Activated T-cell treated with anti-CD3 and anti-CD28 coated beads, Interleukin-2, amount 50 U/mL, for 1 hour (primary cell): ENCODE measurements around the gene UGDH.
"Not testable (repeated sequence)": the region's sequence is repeated elsewhere in the genome, so short reads cannot be mapped to it uniquely, and the experiment has no call there.

Experiments
- DNase-seq: peaks from one replicate; pipeline ENCODE4 v3.0.0-alpha.2; 2020

The UGDH gene

DNA sequence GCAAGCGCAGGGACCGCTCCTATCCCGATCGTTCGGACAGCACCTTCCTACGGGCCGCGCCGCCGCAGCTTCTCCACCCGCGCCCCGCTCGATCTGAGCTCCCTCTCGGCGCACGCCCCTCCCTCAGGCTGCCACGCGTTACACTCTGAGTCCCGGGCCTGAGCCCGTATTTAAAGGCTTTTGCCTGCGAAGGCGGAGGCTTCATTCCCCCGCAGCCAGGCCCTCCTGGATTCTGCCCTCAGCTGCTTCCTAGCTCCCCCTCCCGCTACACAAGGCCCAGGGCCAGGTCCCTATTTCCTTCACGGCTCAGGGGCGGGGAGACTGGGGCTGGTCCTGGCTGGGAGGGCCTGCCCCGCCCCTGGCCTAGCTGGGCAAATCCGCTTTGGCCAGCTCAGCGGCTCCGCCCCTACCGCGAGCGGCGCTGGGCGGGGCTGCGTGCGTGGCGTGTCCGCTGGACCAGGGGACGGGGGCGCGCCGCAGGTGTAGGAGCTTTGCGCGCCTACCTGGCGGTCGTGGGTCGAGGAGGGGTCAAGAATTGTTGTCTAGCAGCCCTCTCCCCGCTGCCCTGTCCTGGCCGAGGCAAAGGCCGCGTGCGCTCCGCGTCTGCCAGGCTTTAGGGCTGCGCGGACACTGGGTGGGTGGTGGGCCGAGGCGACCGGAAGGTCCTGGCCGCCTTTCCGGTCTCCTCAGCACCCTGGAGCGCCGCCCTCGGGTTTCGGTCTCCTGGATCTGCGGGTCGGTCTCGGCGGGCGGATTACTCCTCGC is at the start of gene UGDH:
TSS of gene UGDH (minus strand) at position 144 of the 765 bp plus-strand sequence. CDS start 5,927 bp downstream, outside the sequence.
- peak; percentile 93 for DNase-seq

DNA sequence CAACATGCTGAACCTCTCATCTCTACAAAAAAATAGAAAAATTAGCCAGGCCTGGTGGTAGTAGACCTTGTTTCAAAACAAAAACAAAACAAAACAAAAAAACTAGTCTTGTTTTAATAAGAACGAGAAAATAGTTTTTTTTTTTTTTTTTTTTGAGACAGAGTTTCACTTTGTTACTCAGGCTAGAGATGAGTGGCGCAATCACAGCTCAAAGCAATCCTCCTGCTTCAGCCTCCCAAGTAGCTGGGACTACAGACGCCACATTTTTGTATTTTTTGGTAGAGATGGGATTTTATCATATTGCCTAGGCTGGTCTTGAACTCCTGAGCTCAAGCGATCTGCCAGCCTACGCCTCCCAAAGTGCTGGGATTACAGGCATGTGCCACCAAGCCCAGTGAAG is 47.7 kb upstream of the UGDH start:
- no peak for DNase-seq

DNA sequence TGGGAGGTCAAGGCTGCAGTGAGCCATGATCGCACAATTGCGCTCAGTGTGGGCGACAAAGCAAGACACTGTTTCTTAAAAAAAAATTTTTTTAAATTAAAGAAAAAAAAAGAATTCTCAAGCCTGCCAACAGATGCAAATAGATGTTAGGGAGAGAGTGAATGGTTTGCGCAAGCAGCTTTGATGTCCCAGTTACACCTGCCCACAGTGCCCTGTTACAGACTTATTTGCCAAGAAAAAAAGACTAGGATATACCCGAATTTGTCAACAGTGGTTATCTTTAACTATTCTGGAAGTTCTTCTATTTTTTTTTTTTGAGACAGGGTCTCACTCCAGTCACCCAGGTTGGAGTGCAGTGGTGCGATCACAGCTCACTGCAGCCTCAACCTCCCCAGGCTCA is 44.3 kb upstream of the UGDH start:
- no peak for DNase-seq

DNA sequence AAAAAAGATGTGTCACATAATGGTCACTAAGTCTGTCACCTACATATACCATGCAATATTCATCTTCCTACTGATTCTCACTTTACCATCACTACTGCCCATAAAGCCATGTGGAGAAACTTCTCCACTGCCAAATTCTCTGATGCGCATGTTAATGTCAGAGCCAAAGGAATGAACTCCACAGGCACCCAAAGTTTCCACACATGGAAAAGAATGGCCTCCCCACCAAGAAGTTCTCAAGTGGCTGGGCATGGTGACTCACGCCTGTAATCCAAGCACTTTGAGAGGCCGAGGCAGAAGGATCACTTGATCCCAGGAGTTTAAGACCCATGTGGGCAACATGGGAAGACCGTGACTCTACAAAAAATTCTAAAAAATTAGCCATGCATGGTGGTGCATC is 43.8 kb upstream of the UGDH start:
- DNase-seq: no peak

DNA sequence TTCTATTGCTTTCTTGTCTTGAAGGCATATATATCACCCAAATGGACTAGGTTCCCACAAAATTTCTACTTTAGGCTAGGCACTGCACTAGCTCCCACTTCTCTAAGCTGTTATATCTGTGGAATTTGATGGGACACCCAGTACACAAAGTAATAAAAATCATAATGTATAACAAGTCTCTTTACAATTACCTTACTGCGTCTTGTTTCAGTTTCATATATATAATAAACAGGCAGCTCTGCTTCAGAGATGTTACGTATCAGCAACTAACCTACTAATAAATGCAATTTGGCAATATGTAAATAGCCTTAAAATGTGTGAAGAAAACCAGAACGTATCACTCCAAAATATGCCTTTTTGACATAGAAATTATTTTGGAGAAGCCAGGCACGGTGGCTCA is 42.0 kb upstream of the UGDH start:
- DNase-seq: no peak

DNA sequence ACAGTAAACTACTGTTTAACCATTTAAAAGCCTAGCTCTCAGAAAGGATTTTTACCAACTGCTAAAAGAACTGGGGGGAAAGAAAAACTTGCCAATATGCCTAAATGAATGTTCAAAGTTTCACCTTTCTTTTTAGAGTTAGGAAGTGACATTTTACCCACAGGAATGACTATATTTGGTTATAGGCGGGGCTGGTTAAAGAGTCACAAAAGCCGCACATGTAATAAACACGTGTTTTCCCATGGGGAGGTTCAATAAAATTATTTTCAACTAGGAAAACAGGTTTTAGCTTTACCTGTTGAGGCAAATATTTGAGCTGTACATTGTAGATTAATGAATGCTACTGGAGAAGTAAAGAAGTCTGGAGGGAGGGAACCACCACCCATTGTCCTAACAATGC is 41.6 kb upstream of the UGDH start:
- no peak for DNase-seq

DNA sequence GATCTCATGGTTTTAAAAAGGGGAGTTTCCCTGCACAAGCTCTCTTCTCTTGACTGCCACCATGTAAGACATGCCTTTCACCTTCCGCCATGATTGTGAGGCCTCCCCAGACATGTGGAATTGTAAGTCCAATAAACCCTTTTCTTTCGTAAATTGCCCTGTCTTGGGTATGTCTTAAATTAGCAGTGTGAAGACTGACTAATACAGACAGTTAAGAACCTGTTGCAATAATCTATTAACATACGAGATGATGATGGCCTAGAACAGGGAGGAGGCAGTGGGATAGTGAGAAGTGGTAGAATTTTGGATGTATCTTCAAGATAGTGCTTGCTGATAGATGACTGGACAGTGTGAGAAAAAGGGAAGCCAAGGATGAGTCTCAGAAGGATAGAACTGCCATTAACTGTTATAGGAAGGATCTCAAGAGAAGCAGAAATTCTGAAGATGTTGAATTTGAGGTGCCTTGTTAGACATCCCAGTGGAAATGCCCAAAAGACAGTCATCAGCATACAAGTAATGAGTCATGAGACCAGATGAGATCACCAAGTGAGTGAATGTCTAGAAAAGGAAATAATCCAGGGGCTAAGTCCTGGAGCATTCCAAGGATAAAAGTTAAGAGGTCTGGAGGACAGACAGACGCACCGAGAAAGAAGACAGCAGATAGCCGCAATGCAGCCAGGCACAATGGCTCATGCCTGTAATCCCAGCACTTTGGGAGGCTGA is 38.8 kb upstream of the UGDH start:
- no peak for DNase-seq

DNA sequence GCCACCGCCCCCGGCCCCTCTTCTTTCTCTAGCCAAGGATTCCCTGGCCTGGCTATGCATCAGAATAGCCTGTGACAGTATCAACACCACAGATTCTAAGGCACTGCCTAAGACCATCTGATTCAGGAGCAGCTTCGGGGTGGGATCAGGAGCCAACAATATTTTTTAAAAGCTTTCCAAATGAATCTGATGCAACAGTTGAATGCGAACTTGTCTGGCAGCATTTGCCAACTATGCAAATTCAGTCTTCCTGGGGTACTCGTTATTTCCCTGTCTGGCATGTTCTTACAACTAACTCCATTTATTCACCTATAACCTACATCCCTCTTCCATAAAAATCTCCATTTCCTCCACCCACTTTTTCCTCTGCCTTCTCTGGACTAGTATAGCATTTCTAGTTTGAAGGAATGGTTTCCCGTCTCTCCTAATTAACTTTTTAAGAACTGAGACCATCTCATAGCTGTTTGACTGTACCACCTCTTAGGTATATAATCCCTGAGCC is 36.2 kb upstream of the UGDH start:
- no peak for DNase-seq

DNA sequence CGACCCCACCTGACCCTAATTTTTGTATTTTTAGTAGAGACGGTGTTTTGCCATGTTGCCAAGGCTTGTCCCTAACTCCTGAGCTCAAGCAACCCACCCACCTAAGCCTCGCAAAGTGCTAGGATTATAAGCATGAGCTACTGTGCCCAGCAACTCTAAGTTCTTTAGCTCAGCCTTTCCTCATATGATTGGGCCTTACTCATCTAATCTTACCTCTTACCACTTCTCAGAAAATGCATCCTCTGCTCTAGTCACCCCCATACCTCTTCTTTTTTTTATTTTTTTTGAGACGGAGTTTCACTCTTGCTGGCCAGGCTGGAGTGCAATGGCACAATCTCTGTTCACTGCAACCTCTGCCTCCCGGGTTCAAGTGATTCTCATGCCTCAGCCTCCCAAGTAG is 35.6 kb upstream of the UGDH start:
- DNase-seq: no peak

DNA sequence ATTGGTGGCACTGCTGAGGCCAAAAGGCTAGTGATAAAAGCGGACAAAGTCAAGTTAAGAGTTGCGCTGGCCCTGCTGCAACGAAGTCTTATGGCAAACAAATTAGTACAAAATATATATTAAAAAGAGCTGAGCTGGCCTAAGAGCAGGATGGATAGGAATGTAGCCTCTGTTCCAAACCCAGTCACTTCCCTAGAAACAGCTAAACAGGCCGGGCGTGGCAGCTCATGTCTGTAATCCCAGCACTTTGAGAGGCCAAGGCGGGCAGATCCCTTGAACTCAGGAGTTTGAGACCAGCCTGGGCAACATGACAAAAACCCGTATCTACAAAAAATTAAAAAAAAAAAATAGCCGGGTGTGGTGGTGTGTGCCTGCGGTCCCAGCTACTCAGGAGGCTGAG is 32.4 kb upstream of the UGDH start:
- DNase-seq: no peak

DNA sequence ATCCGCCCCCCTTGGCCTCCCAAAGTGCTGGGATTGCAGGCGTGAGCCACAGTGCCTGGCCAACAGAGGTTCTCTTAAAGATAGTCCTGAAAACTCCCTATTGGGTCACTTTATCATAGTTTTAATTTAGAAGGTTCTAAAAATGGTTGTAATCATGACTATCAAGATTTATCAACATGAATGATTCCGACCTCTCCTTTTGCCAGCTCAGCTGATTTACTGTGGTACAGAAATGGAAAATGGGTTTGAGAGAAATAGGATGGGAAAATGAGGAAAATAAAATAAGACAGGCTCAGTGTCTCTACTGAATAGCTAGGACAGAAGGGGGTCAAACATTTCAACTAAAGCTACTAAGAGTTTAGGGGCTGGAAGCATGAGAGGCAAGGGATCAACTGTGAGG is 28.2 kb upstream of the UGDH start:
- no peak for DNase-seq

DNA sequence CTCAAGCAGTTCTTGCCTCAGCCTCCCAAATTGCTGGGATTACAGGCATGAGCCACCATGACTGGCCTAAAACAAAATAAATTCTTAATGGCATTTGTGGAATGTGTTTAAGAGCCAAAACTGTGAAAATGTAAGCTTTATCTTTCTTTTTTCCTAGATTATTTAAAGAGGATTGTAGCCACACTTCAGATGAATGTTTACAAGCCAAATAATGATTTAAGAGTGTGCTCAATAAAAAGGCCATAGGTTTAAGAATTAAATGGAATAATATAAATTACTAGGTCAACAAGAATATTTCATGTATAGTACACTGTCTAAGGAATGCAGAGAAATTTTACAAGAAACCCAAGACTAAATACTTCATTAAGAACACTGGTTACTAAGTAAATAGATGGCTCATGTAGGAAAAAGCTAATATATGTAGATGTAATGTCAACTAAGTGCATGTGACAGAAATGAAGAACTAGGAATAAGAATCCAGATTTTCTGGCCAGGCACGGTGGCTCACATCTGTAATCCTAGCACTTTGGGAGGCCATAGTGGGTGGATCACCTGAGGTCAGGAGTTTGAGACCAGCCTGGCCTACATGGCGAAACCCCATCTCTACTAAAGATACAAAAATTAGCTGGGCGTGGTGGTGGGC is 21.3 kb upstream of the UGDH start:
- DNase-seq: no peak

DNA sequence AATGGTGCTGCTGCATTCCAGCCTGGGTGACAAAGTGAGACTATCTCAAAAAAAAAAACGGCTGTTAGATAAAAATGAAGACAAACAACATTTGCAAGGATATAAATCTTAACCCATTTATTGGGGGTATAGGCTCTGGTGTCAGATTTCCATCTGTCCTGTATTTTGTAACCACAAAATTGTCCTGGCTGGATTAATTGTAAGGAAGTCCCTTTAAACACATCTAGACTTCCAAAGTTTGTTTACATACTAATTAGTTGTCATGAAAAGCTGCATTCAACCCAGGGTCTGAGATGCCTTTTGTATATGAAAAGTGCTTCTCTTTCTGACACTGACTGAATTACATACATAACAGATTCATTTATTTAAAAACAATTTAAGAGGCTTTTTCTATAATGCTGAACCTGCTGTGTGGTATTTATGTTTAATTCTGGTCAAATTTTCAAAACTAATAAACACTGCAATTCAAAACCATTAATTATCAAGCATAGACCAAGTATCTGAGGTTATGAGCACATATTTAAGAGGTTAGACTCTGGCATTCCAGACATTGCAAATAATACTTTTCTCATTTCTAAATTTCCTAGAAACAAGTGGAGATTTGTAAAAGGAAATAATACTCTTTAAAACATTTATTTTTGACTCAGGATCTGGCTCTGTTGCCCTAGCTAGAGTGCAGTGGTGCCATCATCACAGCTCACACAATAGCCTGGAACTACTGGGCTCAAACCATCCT is 17.5 kb upstream of the UGDH start:
- DNase-seq: no peak

DNA sequence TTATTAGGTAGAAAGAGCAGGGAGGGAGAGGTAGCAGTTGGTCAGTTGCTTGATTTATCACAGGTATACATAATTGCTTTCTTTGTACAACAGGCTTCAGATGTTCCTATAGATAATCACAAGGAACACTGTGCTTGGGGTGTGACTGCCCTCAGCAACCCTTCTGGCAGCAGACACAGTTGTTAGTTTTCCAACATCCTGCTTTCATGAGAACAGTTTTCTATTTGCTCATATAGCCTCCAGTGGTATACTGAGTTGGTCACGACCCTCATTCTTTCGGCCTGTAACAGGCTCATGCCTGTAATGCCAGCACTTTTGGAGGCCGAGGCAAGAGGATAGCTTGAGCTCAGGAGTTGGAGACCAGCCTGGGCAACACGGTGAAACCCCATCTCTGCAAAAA is 16.8 kb upstream of the UGDH start:
- not testable (repeated sequence) for DNase-seq

DNA sequence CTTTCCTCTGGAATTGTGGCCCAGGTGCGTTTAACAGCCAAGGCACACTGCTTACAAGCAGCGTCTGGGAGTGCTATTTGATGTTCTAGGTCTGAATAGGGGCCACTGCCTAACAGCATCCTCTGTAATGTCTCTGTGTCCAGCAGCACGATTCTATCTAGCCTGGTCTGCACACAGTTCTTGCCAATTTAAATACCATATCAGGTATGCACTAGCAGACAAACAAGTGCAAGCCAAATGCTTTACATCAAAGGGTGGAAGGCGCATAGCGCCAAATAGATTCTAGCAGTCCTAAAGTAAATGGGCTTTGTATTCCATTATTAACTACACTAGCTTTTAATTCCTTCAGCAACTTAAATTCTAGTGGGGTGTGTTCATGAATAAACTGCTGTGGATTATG is 15.8 kb upstream of the UGDH start:
- no peak for DNase-seq

DNA sequence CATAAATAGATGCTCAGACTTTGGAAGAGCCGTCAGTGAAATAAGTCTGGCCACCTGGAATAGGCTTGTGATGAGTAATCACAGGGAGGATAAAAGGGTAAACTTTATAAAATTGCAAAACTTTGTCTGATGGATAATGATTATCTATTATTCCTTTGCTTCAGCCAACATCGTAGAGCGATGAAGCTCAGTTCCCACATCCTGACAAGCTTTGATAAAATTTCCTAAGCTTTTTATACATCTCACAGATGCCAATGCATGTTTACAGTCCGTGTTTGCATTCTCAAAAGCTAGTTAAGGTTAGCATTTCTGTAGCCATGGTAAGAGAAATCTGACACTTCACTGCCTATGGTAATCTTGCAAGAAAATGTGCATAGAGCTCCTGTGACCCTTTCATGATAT is 15.4 kb upstream of the UGDH start:
- DNase-seq: no peak

DNA sequence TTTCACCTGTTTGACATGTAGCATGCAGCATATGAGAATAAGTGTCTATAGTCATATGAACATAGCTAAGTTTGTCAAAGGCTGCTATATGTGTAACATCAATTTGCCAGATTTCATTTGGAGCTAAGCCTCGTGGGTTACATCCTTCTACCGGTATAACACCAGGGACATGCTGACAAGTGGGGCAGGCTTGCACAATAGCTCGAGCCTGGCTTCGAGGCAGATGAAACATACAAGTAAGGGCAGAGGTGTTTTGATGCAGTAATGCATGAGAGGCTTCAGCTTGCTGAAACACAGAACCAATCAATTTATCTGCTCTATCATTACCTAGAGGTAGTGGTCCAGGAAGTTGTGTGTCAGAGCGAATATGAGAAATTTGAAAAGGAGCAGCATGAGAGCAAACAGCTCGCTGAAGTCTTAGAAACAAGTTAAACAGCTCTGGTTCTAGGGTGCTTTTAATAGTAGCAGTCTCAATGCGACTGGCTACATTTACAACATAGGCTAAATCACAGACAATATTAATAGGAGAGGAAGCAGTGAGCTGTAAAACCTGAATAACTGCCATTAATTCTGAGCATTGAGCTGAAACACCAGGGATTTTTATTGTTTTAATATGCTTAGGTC is 14.9 kb upstream of the UGDH start:
- no peak for DNase-seq

DNA sequence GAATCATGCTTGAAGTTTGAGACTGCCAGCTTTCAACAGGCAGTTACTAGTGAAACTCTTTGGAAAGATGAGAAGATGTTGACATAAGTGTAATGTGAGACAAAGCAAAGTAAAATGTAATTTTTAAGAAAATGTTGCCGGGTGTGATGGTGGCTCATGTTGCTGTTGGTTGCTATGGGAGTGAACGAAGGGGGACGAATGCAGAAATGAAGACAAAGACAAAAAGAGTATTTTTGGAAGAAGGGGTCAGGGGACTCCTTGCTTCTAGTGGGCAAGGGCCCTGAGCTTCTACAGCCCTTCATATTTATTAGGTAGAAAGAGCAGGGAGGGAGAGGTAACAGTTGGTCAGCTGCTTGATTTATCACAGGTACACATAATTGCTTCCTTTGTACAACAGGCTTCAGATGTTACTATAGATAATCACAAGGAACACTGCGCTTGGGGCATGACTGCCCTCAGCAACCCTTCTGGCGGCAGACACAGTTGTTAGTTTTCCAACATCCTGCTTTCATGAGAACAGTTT is 11.9 kb upstream of the UGDH start:
- no peak for DNase-seq

DNA sequence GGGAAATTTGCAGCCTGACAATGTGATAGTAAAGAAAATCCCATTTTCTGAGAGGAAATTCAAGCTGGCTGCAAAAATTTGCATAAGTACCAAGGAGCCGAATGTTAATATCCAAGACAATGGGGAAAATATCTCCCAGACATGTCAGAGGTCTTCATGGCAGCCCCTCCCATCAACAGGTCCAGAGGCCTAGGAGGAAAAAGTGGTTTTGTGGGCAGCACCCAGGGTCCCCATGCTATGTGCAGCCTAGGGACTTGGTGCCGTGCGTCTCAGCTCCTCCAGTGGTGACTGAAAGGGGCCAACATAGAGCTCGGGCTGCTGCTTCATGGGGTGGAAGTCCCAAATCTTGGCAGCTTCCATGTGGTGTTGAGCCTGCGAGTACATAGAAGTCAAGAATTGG is 6.3 kb upstream of the UGDH start:
- DNase-seq: no peak

DNA sequence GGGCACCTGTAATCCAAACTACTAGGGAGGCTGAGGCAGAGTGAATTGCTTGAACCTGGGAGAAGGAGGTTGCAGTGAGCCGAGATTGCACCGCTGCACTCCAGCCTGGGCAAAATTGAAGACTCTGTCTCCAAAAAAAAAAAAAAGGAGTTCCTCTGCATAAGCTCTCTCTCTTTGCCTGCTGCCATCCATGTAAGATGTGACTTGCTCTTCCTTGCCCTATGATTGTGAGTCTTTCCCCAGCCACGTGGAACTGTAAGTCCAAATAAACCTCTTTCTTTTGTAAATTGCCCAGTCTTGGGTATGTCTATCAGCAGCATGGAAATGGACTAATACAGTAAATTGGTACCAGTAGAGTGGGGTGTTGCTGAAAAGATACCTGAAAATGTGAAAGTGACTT is 5.0 kb upstream of the UGDH start:
- not testable (repeated sequence) for DNase-seq

DNA sequence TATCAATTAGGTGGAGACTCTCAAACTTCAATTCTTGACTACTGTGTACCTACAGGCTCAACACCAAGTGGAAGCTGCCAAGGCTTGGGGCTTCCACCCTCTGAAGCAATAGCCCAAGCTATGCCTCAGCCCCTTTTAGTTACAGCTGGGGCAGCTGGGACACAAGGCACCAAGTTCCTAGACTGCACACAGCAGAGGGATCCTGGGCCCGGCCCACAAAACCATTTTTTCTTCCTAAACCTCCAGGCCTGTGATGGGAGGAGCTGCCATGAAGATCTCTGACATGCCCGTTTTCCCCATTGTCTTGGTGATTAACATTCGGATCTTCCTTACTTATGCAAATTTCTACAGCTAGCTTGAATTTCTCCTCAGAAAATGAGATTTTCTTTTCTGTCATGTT is 3.4 kb upstream of the UGDH start:
- no peak for DNase-seq

DNA sequence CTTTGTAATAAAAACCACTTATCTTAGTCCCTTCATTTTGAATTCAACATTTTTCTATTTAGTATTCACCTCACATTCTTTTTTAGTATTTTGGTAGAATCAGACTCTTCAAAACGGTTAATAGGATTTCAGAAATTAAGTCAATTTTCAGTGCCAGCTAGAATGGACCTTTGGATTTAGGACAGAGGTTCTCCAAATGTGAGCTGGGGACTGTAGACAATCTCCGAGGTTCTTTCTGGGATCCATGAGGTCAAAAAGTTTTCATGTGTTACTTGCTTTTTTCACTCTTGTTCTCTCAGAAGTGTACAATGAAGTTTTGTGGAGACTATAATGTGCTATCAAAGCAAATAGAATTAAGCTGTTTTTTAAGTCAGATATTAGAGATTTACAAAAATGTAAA is 2.3 kb upstream of the UGDH start:
- DNase-seq: no peak

DNA sequence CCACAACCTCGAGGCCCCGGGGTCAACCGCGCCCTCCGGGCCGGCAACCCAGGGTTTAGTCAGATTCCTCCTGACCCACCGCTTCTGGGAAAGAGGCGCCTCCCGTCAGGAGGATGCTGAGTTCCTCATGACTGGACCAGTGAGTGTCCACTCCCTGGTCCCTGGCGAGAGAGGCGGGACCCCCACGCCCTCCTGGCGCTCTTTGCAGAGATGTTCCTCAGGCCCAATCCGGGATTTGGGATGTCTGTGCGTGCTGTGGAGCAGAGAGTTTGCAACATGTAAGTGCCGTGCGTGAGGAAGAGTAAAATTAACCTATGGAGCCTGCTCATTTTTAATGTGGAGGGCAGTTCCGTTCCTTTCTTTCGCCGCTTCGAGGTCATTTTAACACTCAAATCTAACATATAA is 824 bp upstream of the UGDH start:
- DNase-seq: no peak
